ENCODE results near the gene PHF19. TPM values are rescaled to one million over a fixed set of nuclear protein-coding genes. Genes with fewer than 3 reads are reported as not detected.

The PHF19 gene
- total RNA-seq, 2 donors from 2014 or later = 47.9 to 81.7 TPM

DNA sequence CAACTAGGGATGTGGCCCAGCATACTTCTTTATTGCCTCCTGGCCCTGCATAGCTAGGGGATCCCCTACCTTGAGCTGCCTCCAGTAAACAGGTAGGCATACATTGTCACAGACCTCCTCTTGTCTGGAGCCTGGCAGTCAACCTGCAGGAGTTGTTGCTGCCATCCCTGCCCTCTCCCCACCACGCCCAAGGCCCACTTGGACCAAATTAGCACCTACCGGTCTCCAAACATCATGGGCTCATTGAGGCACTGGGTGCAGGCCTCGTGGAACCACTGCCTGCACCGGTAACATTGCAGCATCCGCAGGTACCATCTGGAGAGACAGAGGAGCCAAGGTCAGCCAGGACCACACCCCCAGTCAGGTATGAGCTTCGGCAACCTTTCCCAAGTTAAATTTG is 10.3 kb downstream of the PHF19 start:
- H3K27ac ChIP-seq = no peak overlapping the region
- ATAC-seq (ENCODE audit: insufficient number of reproducible peaks, low FRiP score, low read depth) = no peak
- DNase-seq (ENCODE audit: low spot score) = no peak
- TF ChIP-seq, protein P1, sequence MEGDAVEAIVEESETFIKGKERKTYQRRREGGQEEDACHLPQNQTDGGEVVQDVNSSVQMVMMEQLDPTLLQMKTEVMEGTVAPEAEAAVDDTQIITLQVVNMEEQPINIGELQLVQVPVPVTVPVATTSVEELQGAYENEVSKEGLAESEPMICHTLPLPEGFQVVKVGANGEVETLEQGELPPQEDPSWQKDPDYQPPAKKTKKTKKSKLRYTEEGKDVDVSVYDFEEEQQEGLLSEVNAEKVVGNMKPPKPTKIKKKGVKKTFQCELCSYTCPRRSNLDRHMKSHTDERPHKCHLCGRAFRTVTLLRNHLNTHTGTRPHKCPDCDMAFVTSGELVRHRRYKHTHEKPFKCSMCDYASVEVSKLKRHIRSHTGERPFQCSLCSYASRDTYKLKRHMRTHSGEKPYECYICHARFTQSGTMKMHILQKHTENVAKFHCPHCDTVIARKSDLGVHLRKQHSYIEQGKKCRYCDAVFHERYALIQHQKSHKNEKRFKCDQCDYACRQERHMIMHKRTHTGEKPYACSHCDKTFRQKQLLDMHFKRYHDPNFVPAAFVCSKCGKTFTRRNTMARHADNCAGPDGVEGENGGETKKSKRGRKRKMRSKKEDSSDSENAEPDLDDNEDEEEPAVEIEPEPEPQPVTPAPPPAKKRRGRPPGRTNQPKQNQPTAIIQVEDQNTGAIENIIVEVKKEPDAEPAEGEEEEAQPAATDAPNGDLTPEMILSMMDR (IDR thresholded peaks at IDR 0.05) = no peak
- H3K27me3 ChIP-seq (replicated peaks; ENCODE audit: insufficient read depth) = no peaks in the 10 kb centered on the region
- peaks cover 4 to 22% of the 10 kb centered on the region in 2 donors for H3K4me1 ChIP-seq (ENCODE audit: control insufficient read depth in 1 of 2, low read depth in 2 of 2)
- no peak overlapping the region for H3K4me3 ChIP-seq
- peaks cover 44% of the 10 kb centered on the region for H3K36me3 ChIP-seq
- H3K9me3 ChIP-seq = no peaks in the 10 kb centered on the region

DNA sequence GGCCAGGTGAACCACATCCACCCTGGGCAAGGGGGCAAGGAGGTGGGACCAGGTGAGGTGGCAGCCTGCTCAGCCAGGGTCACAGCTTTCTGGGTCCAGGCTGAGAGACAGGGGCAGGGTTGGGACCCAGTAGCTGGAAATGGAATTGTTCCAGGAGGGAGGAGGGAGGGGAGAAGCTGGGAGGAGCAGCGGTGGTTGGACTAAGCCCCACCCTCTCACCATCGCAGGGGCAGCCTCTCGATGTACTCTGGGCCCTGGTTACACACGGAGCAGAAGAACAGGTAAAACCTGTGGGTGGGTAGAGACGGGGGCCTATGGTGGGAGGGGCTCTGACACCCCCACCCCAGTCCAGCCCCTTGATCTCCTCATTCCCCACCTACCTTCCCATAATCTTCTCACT is 11.2 kb downstream of the PHF19 start:
- H3K4me3 ChIP-seq = no peak overlapping the region

DNA sequence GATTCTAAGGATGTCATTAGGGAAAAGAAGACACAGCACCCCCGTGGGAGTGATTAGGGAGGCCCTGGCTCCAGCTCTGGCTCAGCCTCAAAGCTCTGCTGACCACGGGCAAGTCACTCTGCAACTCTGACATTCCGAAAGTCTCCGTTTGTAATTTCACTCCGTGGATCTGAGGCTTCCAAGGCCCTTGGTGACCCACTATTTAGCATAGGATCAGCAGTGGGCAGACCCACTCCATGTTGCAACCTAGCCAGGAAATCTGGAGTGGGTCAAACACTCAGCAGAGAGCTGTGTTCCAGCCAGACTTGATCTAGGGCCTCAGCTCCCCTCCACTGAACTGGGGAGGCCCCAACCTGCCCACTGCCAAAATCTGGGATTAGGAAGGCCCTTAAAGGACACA is 11.8 kb downstream of the PHF19 start:
- Histone ChIP-seq H3K9me3 (no peaks in the 10 kb centered on the region), H3K27ac (no peak overlapping the region), H3K4me3 (no peak overlapping the region), H3K36me3 (peaks cover 55% of the 10 kb centered on the region), H3K27me3 (replicated peaks; ENCODE audit: insufficient read depth) (no peaks in the 10 kb centered on the region), H3K4me1 (ENCODE audit: control insufficient read depth in 1 of 2, low read depth in 2 of 2) (peaks cover 4 to 19% of the 10 kb centered on the region in 2 donors)
- TF ChIP-seq, protein P1 (IDR thresholded peaks at IDR 0.05) = no peak
- no peak for DNase-seq (ENCODE audit: low spot score)
- ATAC-seq (ENCODE audit: insufficient number of reproducible peaks, low FRiP score, low read depth) = no peak

More for the DNA sequence above, 11.2 kb downstream of the PHF19 start:
- H3K27ac ChIP-seq = no peak overlapping the region
- H3K4me1 ChIP-seq (ENCODE audit: control insufficient read depth in 1 of 2, low read depth in 2 of 2) = peaks cover 4 to 22% of the 10 kb centered on the region in 2 donors
- H3K36me3 ChIP-seq = peaks cover 49% of the 10 kb centered on the region
- TF ChIP-seq, protein P1 (IDR thresholded peaks at IDR 0.05) = no peak
- no peaks in the 10 kb centered on the region for H3K9me3 ChIP-seq
- DNase-seq (ENCODE audit: low spot score) (no peak), ATAC-seq (ENCODE audit: insufficient number of reproducible peaks, low FRiP score, low read depth) (no peak)
- H3K27me3 ChIP-seq (replicated peaks; ENCODE audit: insufficient read depth) = no peaks in the 10 kb centered on the region

DNA sequence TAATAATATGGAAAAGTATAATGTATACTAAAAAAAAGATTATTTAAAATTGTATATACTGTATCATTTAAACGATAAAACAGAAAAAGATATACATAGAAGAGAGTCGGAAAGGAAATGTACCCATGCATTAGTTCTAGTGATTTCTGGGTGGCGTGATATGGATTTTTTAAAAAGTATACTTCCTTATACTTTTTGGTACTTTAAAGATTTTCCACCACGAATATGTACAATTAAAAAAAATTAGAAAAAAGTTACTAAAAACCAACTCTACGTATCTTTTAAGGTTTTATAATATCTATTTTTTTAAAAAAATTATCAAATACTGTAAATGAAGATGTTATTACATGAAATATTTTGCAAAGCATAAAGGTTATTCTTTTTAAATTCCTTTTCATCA is 12.3 kb downstream of the PHF19 start:
- TF ChIP-seq, protein P1 (IDR thresholded peaks at IDR 0.05) = no peak
- no peak for ATAC-seq (ENCODE audit: insufficient number of reproducible peaks, low FRiP score, low read depth)
- no peak overlapping the region for H3K4me3 ChIP-seq
- H3K27me3 ChIP-seq (replicated peaks; ENCODE audit: insufficient read depth) = no peaks in the 10 kb centered on the region
- H3K27ac ChIP-seq = no peak overlapping the region
- peaks cover 60% of the 10 kb centered on the region for H3K36me3 ChIP-seq
- no peak for DNase-seq (ENCODE audit: low spot score)
- H3K4me1 ChIP-seq (ENCODE audit: control insufficient read depth in 1 of 2, low read depth in 2 of 2) = peaks cover 4 to 14% of the 10 kb centered on the region in 2 donors
- no peaks in the 10 kb centered on the region for H3K9me3 ChIP-seq

DNA sequence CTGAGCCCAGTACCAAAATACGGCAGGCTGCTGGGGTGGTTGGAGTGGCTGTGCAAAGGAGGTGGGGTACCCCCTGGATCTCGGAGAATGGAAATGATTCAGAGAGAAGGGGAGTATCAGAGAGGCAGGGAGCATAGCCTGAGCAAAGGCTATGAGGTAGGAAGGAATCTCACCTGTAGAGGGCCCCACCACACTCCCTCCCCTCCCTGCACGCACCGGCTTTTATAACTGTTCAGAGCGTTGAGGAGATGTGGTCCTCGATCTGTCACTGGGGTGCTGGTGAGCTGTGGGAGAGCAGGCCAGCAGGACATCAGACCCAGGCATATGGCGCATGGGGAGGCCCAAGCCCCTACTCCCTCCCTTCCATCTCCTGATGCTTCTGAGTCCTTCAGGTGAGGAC is 13.2 kb downstream of the PHF19 start:
- H3K4me3 ChIP-seq = no peak overlapping the region
- peaks cover 64% of the 10 kb centered on the region for H3K36me3 ChIP-seq
- no peaks in the 10 kb centered on the region for H3K9me3 ChIP-seq
- ATAC-seq (ENCODE audit: insufficient number of reproducible peaks, low FRiP score, low read depth) (no peak), DNase-seq (ENCODE audit: low spot score) (no peak)
- H3K27ac ChIP-seq = no peak overlapping the region
- H3K4me1 ChIP-seq (ENCODE audit: control insufficient read depth in 1 of 2, low read depth in 2 of 2) = peaks cover 0 to 7% of the 10 kb centered on the region in 2 donors
- TF ChIP-seq, protein P1 (IDR thresholded peaks at IDR 0.05) = no peak
- no peaks in the 10 kb centered on the region for H3K27me3 ChIP-seq (replicated peaks; ENCODE audit: insufficient read depth)
